Muscle layer of duodenum (tissue), 2 donors: Measurements from ENCODE around the gene CALM1.
"Not testable (repeated sequence)": the region's sequence is repeated elsewhere in the genome, so short reads cannot be mapped to it uniquely, and the experiment has no call there.

Experiments
- H3K27ac ChIP-seq: one replicate; pipeline ENCODE4 v1.7.0; 2013; ENCODE audit warnings: mild to moderate bottlenecking, low read length
- H3K27me3 ChIP-seq: one replicate; pipeline ENCODE4 v1.7.0; 2013; ENCODE audit warnings: low read depth, mild to moderate bottlenecking, control low read depth, low read length
- H3K36me3 ChIP-seq, 2 donors: one replicate each; pipeline ENCODE4 v1.7.0; 2013; ENCODE audit warnings: low read length in 2 of 2, control low read depth in 1 of 2, mild to moderate bottlenecking in 1 of 2; ENCODE audit not compliant: insufficient read depth in 2 of 2, control insufficient read depth in 1 of 2
- H3K4me1 ChIP-seq, 2 donors: one replicate each; pipeline ENCODE4 v1.7.0; 2013; ENCODE audit warnings: low read length in 2 of 2, mild to moderate bottlenecking in 2 of 2, control low read depth in 1 of 2, moderate library complexity in 1 of 2; ENCODE audit not compliant: insufficient read depth in 2 of 2, control insufficient read depth in 1 of 2
- H3K4me3 ChIP-seq, 2 donors: one replicate each; pipeline ENCODE4 v1.7.0; 2013; ENCODE audit warnings: low read length in 2 of 2, low read depth in 1 of 2, mild to moderate bottlenecking in 1 of 2
- H3K9me3 ChIP-seq, 2 donors: one replicate each; pipeline ENCODE4 v1.7.0; 2013; ENCODE audit warnings: low read length in 2 of 2, control low read depth in 1 of 2, mild to moderate bottlenecking in 1 of 2; ENCODE audit not compliant: control insufficient read depth in 1 of 2
- donor health status: healthy.

CALM1 gene

DNA sequence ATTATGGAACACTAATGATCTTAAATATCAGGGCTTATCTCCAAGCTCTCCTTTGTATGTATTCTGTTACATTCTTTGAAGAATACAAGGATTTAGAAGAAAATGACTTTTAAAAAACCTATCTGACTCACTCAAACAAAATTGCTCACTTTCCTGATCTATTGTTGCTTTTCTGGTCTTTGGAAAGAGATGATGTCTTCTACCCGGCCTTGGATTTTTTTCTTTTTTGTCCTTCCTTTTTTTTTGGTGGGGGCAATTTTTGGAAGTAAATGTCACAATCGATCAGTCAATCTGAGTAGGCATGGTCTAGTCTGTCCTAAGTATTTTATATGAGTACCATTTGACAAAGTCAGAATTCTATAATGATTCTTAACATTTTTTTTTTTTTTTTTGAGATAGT, 10.5 kb upstream of the CALM1 start:
- H3K36me3 ChIP-seq = peaks cover 0 to 4% of the 10 kb centered on the region in 2 donors
- H3K4me1 ChIP-seq = peaks cover 16 to 20% of the 10 kb centered on the region in 2 donors
- H3K9me3 ChIP-seq = no peaks in the 10 kb centered on the region
- H3K27ac ChIP-seq = no peak overlapping the region
- no peak overlapping the region for H3K4me3 ChIP-seq
- H3K27me3 ChIP-seq = no peaks in the 10 kb centered on the region

DNA sequence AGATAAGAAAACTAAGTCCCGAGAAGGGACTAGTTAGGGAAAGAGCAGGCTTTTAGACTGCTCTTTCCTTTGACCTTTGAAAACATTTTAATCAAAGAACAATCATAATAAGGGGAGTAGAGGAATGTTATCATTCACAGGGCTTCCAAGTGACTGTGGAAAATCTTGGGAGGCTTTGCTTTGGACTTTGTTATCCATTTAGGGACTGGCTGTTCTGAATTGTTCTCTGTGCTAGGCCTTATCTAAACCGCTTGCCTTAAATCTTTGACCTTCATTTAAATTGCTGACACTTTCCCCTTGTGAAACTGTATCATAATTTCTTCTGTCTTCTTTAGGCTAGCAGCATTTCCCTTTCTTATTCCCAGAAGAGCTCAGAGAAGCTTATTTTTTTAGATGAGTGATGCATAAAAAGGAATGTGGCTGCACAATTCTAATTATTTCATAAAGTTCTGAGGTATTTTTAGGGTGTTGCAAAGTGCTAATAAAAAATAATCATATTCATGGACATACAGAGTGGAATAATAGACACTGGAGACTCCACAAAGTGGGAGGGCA, 9.5 kb upstream of the CALM1 start:
- peaks cover 0 to 4% of the 10 kb centered on the region in 2 donors for H3K36me3 ChIP-seq
- H3K4me3 ChIP-seq = no peak overlapping the region
- no peaks in the 10 kb centered on the region for H3K27me3 ChIP-seq
- peak overlapping the region; percentile 65 for H3K27ac ChIP-seq
- H3K9me3 ChIP-seq = no peaks in the 10 kb centered on the region
- H3K4me1 ChIP-seq = peaks cover 10 to 12% of the 10 kb centered on the region in 2 donors

GRCh38 chr14:90388437-90388836, 8.4 kb upstream of the CALM1 start:
- H3K4me1 ChIP-seq = peaks cover 10 to 12% of the 10 kb centered on the region in 2 donors
- no peaks in the 10 kb centered on the region for H3K36me3 ChIP-seq
- H3K27ac ChIP-seq = peak overlapping the region; percentile 65
- H3K4me3 ChIP-seq = no peak overlapping the region
- no peaks in the 10 kb centered on the region for H3K27me3 ChIP-seq
- H3K9me3 ChIP-seq = no peaks in the 10 kb centered on the region

GRCh38 chr14:90388982-90389381, 7.8 kb upstream of the CALM1 start:
- H3K36me3 ChIP-seq = no peaks in the 10 kb centered on the region
- H3K9me3 ChIP-seq = no peaks in the 10 kb centered on the region
- H3K27ac ChIP-seq = no peak overlapping the region
- no peak overlapping the region for H3K4me3 ChIP-seq
- peaks cover 9 to 10% of the 10 kb centered on the region in 2 donors for H3K4me1 ChIP-seq
- no peaks in the 10 kb centered on the region for H3K27me3 ChIP-seq

GRCh38 chr14:90393966-90394365, 2.9 kb upstream of the CALM1 start:
- Histone ChIP-seq H3K27ac (no peak overlapping the region), H3K27me3 (no peaks in the 10 kb centered on the region), H3K36me3 (no peaks in the 10 kb centered on the region), H3K4me3 (no peak overlapping the region), H3K9me3 (no peaks in the 10 kb centered on the region), H3K4me1 (peaks cover 0 to 4% of the 10 kb centered on the region in 2 donors)

GRCh38 chr14:90394782-90395181, 2.0 kb upstream of the CALM1 start:
- H3K4me1 ChIP-seq = peaks cover under 1 to 10% of the 10 kb centered on the region in 2 donors
- not testable (repeated sequence) for H3K36me3 ChIP-seq, H3K27ac ChIP-seq, H3K9me3 ChIP-seq, H3K4me3 ChIP-seq, H3K27me3 ChIP-seq

DNA sequence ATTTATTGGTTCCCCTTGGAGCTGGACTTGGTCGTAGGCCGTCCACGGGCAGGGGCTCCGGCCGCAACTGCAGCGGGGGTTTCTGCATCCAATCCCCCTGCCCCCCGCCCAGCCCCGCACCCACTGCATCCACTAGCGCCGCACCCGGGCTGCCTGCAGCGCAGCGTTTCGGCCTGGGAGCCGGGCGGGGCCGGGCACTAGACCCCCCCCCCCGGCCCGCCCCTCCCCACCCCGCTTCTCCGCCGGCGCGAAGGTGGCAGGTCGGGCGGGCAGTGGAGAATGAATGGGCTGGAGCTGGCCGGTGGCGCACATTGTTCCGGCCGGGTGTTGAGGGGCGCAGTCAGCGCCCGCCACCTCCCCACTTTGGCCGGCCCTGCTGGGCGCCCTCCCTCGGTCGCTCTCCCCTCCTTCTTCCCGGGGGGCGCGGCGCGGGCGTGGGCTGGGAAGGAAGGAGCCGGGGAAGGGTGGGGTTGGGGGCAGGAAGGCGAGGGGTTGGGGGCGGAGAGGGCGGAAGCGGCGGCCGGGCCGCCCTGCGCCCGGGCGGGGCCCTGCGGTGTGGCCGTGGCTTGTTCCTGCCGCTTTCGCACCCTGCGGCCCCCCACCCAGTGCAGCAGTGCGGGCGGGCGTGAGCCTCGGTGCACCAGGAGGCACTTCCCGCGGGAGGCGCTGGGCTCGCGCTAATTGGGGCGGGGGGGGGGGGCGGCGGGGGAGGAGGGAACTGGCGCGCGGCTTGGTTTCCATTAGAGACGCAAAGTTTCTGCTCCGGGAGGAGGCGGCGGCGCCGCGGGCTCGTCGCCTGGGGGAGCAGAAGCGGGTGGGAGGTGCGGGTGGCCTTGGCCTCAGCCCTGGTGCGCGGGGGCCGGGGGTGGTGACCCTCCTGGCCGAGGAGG, 841 bp downstream of the CALM1 start:
- Histone ChIP-seq H3K4me3 (peak overlapping the region; percentile 89 to 94), H3K4me1 (peaks cover 3 to 35% of the 10 kb centered on the region in 2 donors), H3K27ac (peak overlapping the region; percentile 92), H3K9me3 (no peaks in the 10 kb centered on the region), H3K27me3 (no peaks in the 10 kb centered on the region), H3K36me3 (peaks cover 13 to 25% of the 10 kb centered on the region in 2 donors)

DNA sequence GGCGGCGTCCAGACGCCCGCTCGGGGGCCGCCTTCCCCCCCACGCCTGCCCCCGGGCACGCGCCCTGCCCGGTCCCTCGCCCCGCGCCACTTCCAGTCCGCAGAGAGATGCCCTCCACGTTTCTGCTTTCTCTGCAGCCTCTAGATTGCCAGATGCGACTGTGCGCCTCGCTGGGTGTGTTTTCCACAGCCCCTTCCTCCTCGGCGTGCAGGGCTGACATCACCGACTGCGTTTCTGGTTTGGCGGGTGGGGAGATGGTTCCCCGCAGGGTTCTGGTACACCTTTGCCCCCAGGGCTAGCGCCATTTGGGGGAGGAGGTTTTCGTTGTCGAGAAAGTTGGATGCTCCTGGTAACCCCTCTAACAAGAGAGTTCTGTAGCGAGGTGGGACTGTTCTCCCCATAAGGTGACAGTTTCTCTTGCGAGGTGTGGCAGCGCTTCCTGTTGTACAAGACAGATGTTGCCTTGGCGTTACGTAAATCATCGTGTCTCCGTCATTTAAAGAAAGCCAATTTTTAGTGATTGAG, 1.5 kb downstream of the CALM1 start:
- peak overlapping the region; percentile 92 for H3K27ac ChIP-seq
- H3K4me1 ChIP-seq = peaks cover 3 to 40% of the 10 kb centered on the region in 2 donors
- peak overlapping the region; percentile 86 to 94 for H3K4me3 ChIP-seq
- H3K36me3 ChIP-seq = peaks cover 18 to 32% of the 10 kb centered on the region in 2 donors
- no peaks in the 10 kb centered on the region for H3K27me3 ChIP-seq
- no peaks in the 10 kb centered on the region for H3K9me3 ChIP-seq

GRCh38 chr14:90398841-90399540, 2.2 kb downstream of the CALM1 start:
- Histone ChIP-seq H3K9me3 (no peaks in the 10 kb centered on the region), H3K4me1 (peaks cover 3 to 46% of the 10 kb centered on the region in 2 donors), H3K36me3 (peaks cover 24 to 39% of the 10 kb centered on the region in 2 donors), H3K27me3 (no peaks in the 10 kb centered on the region), H3K27ac (peak overlapping the region; percentile 92), H3K4me3 (peak overlapping the region; percentile 86 to 94)

DNA sequence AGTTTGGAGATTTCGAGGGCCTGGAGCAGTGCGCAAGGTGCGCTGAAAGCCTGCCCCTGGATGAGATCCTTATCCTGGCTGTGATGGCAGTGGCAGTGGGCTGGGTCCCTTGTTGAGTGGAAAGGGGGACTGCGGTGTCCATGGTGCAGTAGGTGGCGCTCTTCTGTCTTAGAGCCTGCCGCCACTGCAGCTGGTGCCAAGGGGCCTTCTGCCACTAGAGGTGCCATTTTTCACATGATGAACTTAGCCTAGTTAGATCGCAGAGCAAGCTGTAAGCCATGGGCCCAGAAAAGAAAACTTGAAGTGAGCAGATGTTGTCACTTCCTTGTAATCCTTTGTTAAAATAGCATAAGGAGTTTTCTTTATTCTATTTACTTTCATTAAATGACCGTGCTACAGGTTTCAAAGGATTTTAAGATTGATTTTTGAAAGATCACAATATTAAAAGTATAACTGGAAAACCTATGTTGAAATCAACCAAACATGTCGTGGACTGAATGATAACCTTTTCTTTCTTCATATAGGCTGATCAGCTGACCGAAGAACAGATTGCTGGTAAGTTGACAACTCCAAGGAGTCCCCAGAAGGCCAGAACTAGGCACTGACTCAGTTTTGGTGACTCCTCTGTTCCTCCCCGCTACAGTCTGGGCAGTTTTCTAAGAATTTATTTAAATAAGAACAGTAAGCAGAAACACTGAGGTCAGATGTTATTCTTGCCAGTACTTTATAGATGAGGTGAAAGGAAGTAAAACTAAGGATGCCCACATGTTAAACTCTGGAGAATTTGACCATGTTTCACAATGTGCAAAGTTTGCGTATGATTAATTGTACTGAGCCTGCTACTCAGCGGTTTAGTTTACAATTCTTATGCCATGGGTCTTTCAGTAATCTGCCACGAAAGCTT, 3.0 kb downstream of the CALM1 start:
- Histone ChIP-seq H3K27me3 (no peaks in the 10 kb centered on the region), H3K4me1 (peaks cover 3 to 47% of the 10 kb centered on the region in 2 donors), H3K36me3 (peaks cover 27 to 47% of the 10 kb centered on the region in 2 donors), H3K27ac (peak overlapping the region; percentile 92), H3K9me3 (no peaks in the 10 kb centered on the region), H3K4me3 (peak overlapping the region; percentile 86 to 94)
